Inflammatory macrophage treated with lipopolysaccharide for 4 hours (primary cell): ENCODE data around the gene AP1S3.

Experiments
- DNase-seq: peaks from one replicate; pipeline ENCODE4 v3.0.0-alpha.2; 2020

AP1S3 gene

GRCh38 chr2:223759569-223760430, 77.6 kb downstream of the AP1S3 start:
- no peak for DNase-seq

GRCh38 chr2:223758131-223758840, 79.1 kb downstream of the AP1S3 start:
- no peak for DNase-seq

- no peak for DNase-seq
Observed at GRCh38 chr2:223753940-223754339, 83.4 kb downstream of the AP1S3 start.

GRCh38 chr2:223751012-223751411, 86.4 kb downstream of the AP1S3 start:
- no peak for DNase-seq

- no peak for DNase-seq
Observed at GRCh38 chr2:223747392-223748042, 89.9 kb downstream of the AP1S3 start.

GRCh38 chr2:223746611-223747010, 90.8 kb downstream of the AP1S3 start:
- no peak for DNase-seq

GRCh38 chr2:223744580-223744979, 92.8 kb downstream of the AP1S3 start:
- DNase-seq = no peak

- no peak for DNase-seq
Observed at GRCh38 chr2:223740679-223741078, 96.7 kb downstream of the AP1S3 start.

- DNase-seq = no peak
Observed at GRCh38 chr2:223737207-223737606, 100.2 kb downstream of the AP1S3 start.

GRCh38 chr2:223736488-223736887, 100.9 kb downstream of the AP1S3 start:
- no peak for DNase-seq

GRCh38 chr2:223735659-223736244, 101.6 kb downstream of the AP1S3 start:
- DNase-seq = no peak

GRCh38 chr2:223735035-223735640, 102.2 kb downstream of the AP1S3 start:
- DNase-seq = no peak

- DNase-seq = no peak
Observed at GRCh38 chr2:223734346-223734745, 103.0 kb downstream of the AP1S3 start.

GRCh38 chr2:223732346-223732745, 105.0 kb downstream of the AP1S3 start:
- DNase-seq = no peak

- no peak for DNase-seq
Observed at GRCh38 chr2:223731503-223731902, 105.9 kb downstream of the AP1S3 start.

GRCh38 chr2:223729781-223730180, 107.6 kb downstream of the AP1S3 start:
- DNase-seq = no peak

GRCh38 chr2:223727562-223727961, 109.8 kb downstream of the AP1S3 start:
- peak; percentile 49 for DNase-seq

- DNase-seq = no peak
Observed at GRCh38 chr2:223725986-223726970, 111.1 kb downstream of the AP1S3 start.

- peak; percentile 42 for DNase-seq
Observed at GRCh38 chr2:223725494-223725893, 111.9 kb downstream of the AP1S3 start.

- no peak for DNase-seq
Observed at GRCh38 chr2:223724861-223725260, 112.5 kb downstream of the AP1S3 start.

GRCh38 chr2:223723954-223724411, 113.4 kb downstream of the AP1S3 start:
- no peak for DNase-seq
